ENCODE data around the gene ALG9.
"Not testable (repeated sequence)": the region's sequence is repeated elsewhere in the genome, so short reads cannot be mapped to it uniquely, and the experiment has no call there.

The ALG9 gene

GRCh38 chr11:111793863-111794262, 77.5 kb downstream of the ALG9 start:
- no peak for DNase-seq (ENCODE audit: low read depth)

- no peak for DNase-seq (ENCODE audit: low read depth)
Measured at GRCh38 chr11:111792955-111793500, 78.4 kb downstream of the ALG9 start.

- no peak for DNase-seq (ENCODE audit: low read depth)
Measured at GRCh38 chr11:111792314-111792713, 79.1 kb downstream of the ALG9 start.

- DNase-seq (ENCODE audit: low read depth), result no peak
Measured at GRCh38 chr11:111788464-111788863, 82.9 kb downstream of the ALG9 start.

- DNase-seq (ENCODE audit: low read depth), result no peak
Measured at GRCh38 chr11:111788051-111788450, 83.3 kb downstream of the ALG9 start.

- DNase-seq (ENCODE audit: low read depth), result no peak
Measured at GRCh38 chr11:111785886-111786412, 85.4 kb downstream of the ALG9 start.

- no peak for DNase-seq (ENCODE audit: low read depth)
Measured at GRCh38 chr11:111785076-111785475, 86.3 kb downstream of the ALG9 start.

- DNase-seq (ENCODE audit: low read depth), result not testable (repeated sequence)
Measured at GRCh38 chr11:111784311-111784710, 87.1 kb downstream of the ALG9 start.

- no peak for DNase-seq (ENCODE audit: low read depth)
Measured at GRCh38 chr11:111782109-111782741, 89.2 kb downstream of the ALG9 start.

GRCh38 chr11:111779118-111779517, 92.3 kb downstream of the ALG9 start:
- DNase-seq (ENCODE audit: low read depth), result no peak

GRCh38 chr11:111778047-111778558, 93.3 kb downstream of the ALG9 start:
- DNase-seq (ENCODE audit: low read depth), result no peak

- DNase-seq (ENCODE audit: low read depth), result no peak
Measured at GRCh38 chr11:111777094-111778046, 94.0 kb downstream of the ALG9 start.

- DNase-seq (ENCODE audit: low read depth), result no peak
Measured at GRCh38 chr11:111776398-111777093, 94.8 kb downstream of the ALG9 start.

GRCh38 chr11:111774955-111775710, 96.2 kb downstream of the ALG9 start:
- DNase-seq (ENCODE audit: low read depth), result no peak

GRCh38 chr11:111772535-111772934, 98.8 kb downstream of the ALG9 start:
- DNase-seq (ENCODE audit: low read depth), result no peak

GRCh38 chr11:111771205-111771604, 100.2 kb downstream of the ALG9 start:
- not testable (repeated sequence) for DNase-seq (ENCODE audit: low read depth)

GRCh38 chr11:111770581-111771134, 100.7 kb downstream of the ALG9 start:
- no peak for DNase-seq (ENCODE audit: low read depth)

GRCh38 chr11:111766834-111767142, 104.6 kb downstream of the ALG9 start:
- no peak for DNase-seq (ENCODE audit: low read depth)

- peak; percentile 63 for DNase-seq (ENCODE audit: low read depth)
Measured at GRCh38 chr11:111765984-111766833, 105.2 kb downstream of the ALG9 start, which contains the start of gene PPP2R1B. TSS of gene PPP2R1B (minus strand) at chr11:111766389. CDS start at chr11:111766361, 28 bp downstream.

Measured in activated T-helper 9 cell treated with anti-CD3 and anti-CD28 coated beads, Interleukin-2, amount 50 U/mL, for 16 hours (primary cell).